Stomach smooth muscle (tissue), 2 donors: ENCODE measurements around the gene DUOX1.
"Not testable (repeated sequence)": the region's sequence is repeated elsewhere in the genome, so short reads cannot be mapped to it uniquely, and the experiment has no call there.

Source experiments
- H3K27ac ChIP-seq: one replicate; pipeline ENCODE4 v1.7.0; 2013; ENCODE audit warnings: mild to moderate bottlenecking, low read length, inconsistent platforms
- H3K27me3 ChIP-seq, 2 donors: one replicate each; pipeline ENCODE4 v1.7.0; 2013; ENCODE audit warnings: low read length in 2 of 2; ENCODE audit not compliant: insufficient read depth in 2 of 2, control insufficient read depth in 1 of 2
- H3K36me3 ChIP-seq, 2 donors: one replicate each; pipeline ENCODE4 v1.7.0; 2013; ENCODE audit warnings: low read length in 2 of 2; ENCODE audit not compliant: control insufficient read depth in 2 of 2, insufficient read depth in 2 of 2
- H3K4me1 ChIP-seq: one replicate; pipeline ENCODE4 v1.7.0; 2013; ENCODE audit warnings: low read length; ENCODE audit not compliant: control insufficient read depth, insufficient read depth
- H3K4me3 ChIP-seq, 2 donors: one replicate each; pipeline ENCODE4 v1.7.0; 2013; ENCODE audit warnings: low read length in 2 of 2
- H3K9ac ChIP-seq, 2 donors: one replicate each; pipeline ENCODE4 v1.7.0; 2013; ENCODE audit warnings: low read length in 2 of 2, mild to moderate bottlenecking in 1 of 2
- H3K9me3 ChIP-seq, 2 donors: one replicate each; pipeline ENCODE4 v1.7.0; 2013; ENCODE audit warnings: low read length in 2 of 2; ENCODE audit not compliant: control insufficient read depth in 2 of 2
- donor health status: healthy.
- donor health status: Pancreatic carcinoma.

Gene DUOX1

GRCh38 chr15:45093013-45093412 is 36.8 kb upstream of the DUOX1 start:
- Histone ChIP-seq H3K27me3 (peaks cover 0 to 5% of the 10 kb centered on the region in 2 donors), H3K4me1 (no peaks in the 10 kb centered on the region), H3K4me3 (no peak overlapping the region), H3K9me3 (peaks cover 2 to 5% of the 10 kb centered on the region in 2 donors), H3K9ac (no peak overlapping the region), H3K36me3 (no peaks in the 10 kb centered on the region), H3K27ac (no peak overlapping the region)

- Histone ChIP-seq H3K36me3 (no peaks in the 10 kb centered on the region), H3K9me3 (peaks cover 2 to 5% of the 10 kb centered on the region in 2 donors), H3K4me3 (no peak overlapping the region), H3K27ac (no peak overlapping the region), H3K9ac (no peak overlapping the region), H3K27me3 (peaks cover 0 to 5% of the 10 kb centered on the region in 2 donors), H3K4me1 (no peaks in the 10 kb centered on the region)
Measured at GRCh38 chr15:45093622-45094357, 36.0 kb upstream of the DUOX1 start.

- H3K4me1 ChIP-seq = no peaks in the 10 kb centered on the region
- H3K36me3 ChIP-seq = no peaks in the 10 kb centered on the region
- no peak overlapping the region for H3K4me3 ChIP-seq
- no peak overlapping the region for H3K9ac ChIP-seq
- H3K27ac ChIP-seq = no peak overlapping the region
- peaks cover 2 to 5% of the 10 kb centered on the region in 2 donors for H3K9me3 ChIP-seq
- H3K27me3 ChIP-seq = peaks cover 0 to 5% of the 10 kb centered on the region in 2 donors
Measured at GRCh38 chr15:45094358-45094730, 35.5 kb upstream of the DUOX1 start.

- H3K4me1 ChIP-seq = no peaks in the 10 kb centered on the region
- no peak overlapping the region for H3K27ac ChIP-seq
- no peak overlapping the region for H3K4me3 ChIP-seq
- H3K27me3 ChIP-seq = peaks cover 0 to 5% of the 10 kb centered on the region in 2 donors
- H3K9ac ChIP-seq = no peak overlapping the region
- H3K36me3 ChIP-seq = no peaks in the 10 kb centered on the region
- H3K9me3 ChIP-seq = peaks cover 2 to 5% of the 10 kb centered on the region in 2 donors
Measured at GRCh38 chr15:45095661-45096060, 34.1 kb upstream of the DUOX1 start.

- Histone ChIP-seq H3K36me3 (no peaks in the 10 kb centered on the region), H3K4me3 (no peak overlapping the region), H3K9me3 (no peaks in the 10 kb centered on the region)
Measured at GRCh38 chr15:45097466-45097865, 32.3 kb upstream of the DUOX1 start.

GRCh38 chr15:45099549-45100165 is 30.1 kb upstream of the DUOX1 start:
- Histone ChIP-seq H3K9me3 (no peaks in the 10 kb centered on the region), H3K9ac (no peak overlapping the region), H3K27ac (no peak overlapping the region), H3K36me3 (no peaks in the 10 kb centered on the region), H3K4me1 (no peaks in the 10 kb centered on the region), H3K27me3 (peaks cover 0 to 4% of the 10 kb centered on the region in 2 donors), H3K4me3 (no peak overlapping the region)

More at GRCh38 chr15:45097466-45097865, 32.3 kb upstream of the DUOX1 start:
- peaks cover 0 to 4% of the 10 kb centered on the region in 2 donors for H3K27me3 ChIP-seq
- H3K4me1 ChIP-seq = no peaks in the 10 kb centered on the region
- no peak overlapping the region for H3K27ac ChIP-seq
- H3K9ac ChIP-seq = no peak overlapping the region

GRCh38 chr15:45100884-45101625 is 28.7 kb upstream of the DUOX1 start:
- no peaks in the 10 kb centered on the region for H3K36me3 ChIP-seq
- H3K4me1 ChIP-seq = no peaks in the 10 kb centered on the region
- H3K27ac ChIP-seq = no peak overlapping the region
- H3K9ac ChIP-seq = no peak overlapping the region
- no peak overlapping the region for H3K4me3 ChIP-seq
- peaks cover 0 to 4% of the 10 kb centered on the region in 2 donors for H3K27me3 ChIP-seq
- H3K9me3 ChIP-seq = no peaks in the 10 kb centered on the region

GRCh38 chr15:45101749-45102148 is 28.0 kb upstream of the DUOX1 start:
- Histone ChIP-seq H3K4me3 (no peak overlapping the region), H3K9ac (no peak overlapping the region), H3K36me3 (no peaks in the 10 kb centered on the region), H3K9me3 (no peaks in the 10 kb centered on the region), H3K4me1 (no peaks in the 10 kb centered on the region), H3K27ac (no peak overlapping the region), H3K27me3 (peaks cover 0 to 4% of the 10 kb centered on the region in 2 donors)

GRCh38 chr15:45102226-45102625 is 27.6 kb upstream of the DUOX1 start:
- Histone ChIP-seq H3K36me3 (no peaks in the 10 kb centered on the region), H3K4me1 (no peaks in the 10 kb centered on the region), H3K27me3 (peaks cover 0 to 4% of the 10 kb centered on the region in 2 donors), H3K9ac (no peak overlapping the region), H3K4me3 (no peak overlapping the region), H3K9me3 (no peaks in the 10 kb centered on the region), H3K27ac (no peak overlapping the region)

GRCh38 chr15:45104170-45104569 is 25.6 kb upstream of the DUOX1 start:
- H3K4me3 ChIP-seq, H3K4me1 ChIP-seq, H3K9me3 ChIP-seq, H3K9ac ChIP-seq, H3K27ac ChIP-seq, H3K36me3 ChIP-seq: not testable (repeated sequence)
- H3K27me3 ChIP-seq = peaks cover under 1 to 13% of the 10 kb centered on the region in 2 donors
